ENCODE measurements around the gene CA10. TPM values are rescaled to one million over a fixed set of nuclear protein-coding genes. Genes with fewer than 3 reads are reported as not detected.

The CA10 gene
- total RNA-seq, 1 experiment from 2014 or later, result not detected

DNA sequence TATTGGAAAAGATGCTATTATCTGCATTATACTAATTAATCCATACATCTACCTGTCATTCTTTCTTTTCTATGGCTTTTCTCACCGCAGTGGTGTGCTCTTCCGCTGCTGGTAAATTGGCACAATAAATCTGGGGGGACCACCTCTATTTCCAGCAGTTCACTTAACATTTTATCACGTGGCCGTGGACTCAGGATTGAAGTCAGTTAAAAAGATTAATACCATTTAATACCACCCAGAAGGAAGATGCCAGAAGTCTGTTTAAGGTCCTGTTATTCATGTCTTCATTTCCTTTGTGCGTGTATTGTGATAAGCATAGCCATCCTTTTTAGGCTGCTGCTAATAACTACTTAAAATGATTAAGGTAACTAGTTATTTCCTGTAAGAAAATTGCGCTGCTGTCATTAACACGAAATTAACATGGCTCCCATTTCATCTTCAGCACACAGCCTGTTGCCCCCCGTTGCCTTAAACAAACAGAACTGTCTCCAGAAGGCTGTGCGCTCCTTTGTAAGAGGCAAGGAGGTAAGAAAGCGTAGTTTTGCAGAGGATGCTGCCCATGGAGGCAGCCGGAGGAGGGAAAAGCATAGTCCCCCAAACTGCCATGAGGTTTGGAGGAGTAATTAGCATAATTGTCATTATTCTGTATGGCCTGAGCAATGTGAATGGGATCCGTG, 483.8 kb downstream of the CA10 start:
- no TSS peak for BruUV-seq (replicated peaks)

DNA sequence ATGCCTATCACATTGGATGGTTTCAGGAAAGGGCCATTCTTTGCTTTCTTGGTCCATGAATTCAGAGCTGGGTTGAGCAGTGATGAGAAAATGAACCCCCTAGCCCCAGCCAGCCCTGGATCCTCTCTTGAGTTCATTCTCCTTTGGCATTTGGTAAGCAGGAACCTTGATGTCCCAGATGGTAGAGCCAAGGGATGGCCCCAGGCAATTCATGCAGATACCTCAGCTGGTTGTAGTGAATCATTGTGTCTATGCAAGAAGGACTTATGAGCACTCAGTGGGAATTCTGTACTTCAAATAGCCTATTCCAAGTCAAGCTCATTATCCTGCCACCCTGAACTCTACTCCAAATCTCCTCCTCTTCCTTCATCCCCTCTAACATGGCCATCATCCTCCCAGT, 485.4 kb downstream of the CA10 start:
- TF ChIP-seq, protein P1, sequence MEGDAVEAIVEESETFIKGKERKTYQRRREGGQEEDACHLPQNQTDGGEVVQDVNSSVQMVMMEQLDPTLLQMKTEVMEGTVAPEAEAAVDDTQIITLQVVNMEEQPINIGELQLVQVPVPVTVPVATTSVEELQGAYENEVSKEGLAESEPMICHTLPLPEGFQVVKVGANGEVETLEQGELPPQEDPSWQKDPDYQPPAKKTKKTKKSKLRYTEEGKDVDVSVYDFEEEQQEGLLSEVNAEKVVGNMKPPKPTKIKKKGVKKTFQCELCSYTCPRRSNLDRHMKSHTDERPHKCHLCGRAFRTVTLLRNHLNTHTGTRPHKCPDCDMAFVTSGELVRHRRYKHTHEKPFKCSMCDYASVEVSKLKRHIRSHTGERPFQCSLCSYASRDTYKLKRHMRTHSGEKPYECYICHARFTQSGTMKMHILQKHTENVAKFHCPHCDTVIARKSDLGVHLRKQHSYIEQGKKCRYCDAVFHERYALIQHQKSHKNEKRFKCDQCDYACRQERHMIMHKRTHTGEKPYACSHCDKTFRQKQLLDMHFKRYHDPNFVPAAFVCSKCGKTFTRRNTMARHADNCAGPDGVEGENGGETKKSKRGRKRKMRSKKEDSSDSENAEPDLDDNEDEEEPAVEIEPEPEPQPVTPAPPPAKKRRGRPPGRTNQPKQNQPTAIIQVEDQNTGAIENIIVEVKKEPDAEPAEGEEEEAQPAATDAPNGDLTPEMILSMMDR (conservative IDR thresholded peaks at IDR 0.05; ENCODE audit: low read depth, low read length), result no peak
- TF ChIP-seq EZH2 (IDR thresholded peaks at IDR 0.05; ENCODE audit: borderline replicate concordance, low read depth, low read length, poor library complexity, severe bottlenecking), result no peak
- intact Hi-C loops (cut with micrococcal nuclease; ENCODE audit: unreplicated experiment), result no loop called here
- Histone ChIP-seq H3K36me3 (ENCODE audit: insufficient read depth, low read length, poor library complexity, severe bottlenecking) (no peaks in the 10 kb centered on the region), H3K4me1 (ENCODE audit: insufficient read depth, low read length, poor library complexity, severe bottlenecking) (no peaks in the 10 kb centered on the region), H3K9me3 (ENCODE audit: low read depth, low read length, poor library complexity, severe bottlenecking) (no peaks in the 10 kb centered on the region), H3K4me3 (ENCODE audit: low read depth, low read length, poor library complexity, severe bottlenecking) (no peak overlapping the region), H3K27ac (ENCODE audit: low read depth, low read length, poor library complexity, severe bottlenecking) (no peak overlapping the region), H3K27me3 (replicated peaks; ENCODE audit: insufficient read depth, low read depth, low read length, poor library complexity) (no peaks in the 10 kb centered on the region)
- POLR2A ChIA-PET (ENCODE audit: low non-redundant PET), result no interaction called here
- no TSS peak for BruUV-seq (replicated peaks)
- CTCF ChIA-PET, result no interaction called here
- no peak for DNase-seq (ENCODE audit: low spot score)

More for the DNA sequence above, 483.8 kb downstream of the CA10 start:
- POLR2A ChIA-PET (ENCODE audit: low non-redundant PET), result no interaction called here
- Histone ChIP-seq H3K27ac (ENCODE audit: low read depth, low read length, poor library complexity, severe bottlenecking) (no peak overlapping the region), H3K27me3 (replicated peaks; ENCODE audit: insufficient read depth, low read depth, low read length, poor library complexity) (no peaks in the 10 kb centered on the region), H3K9me3 (ENCODE audit: low read depth, low read length, poor library complexity, severe bottlenecking) (no peaks in the 10 kb centered on the region), H3K4me3 (ENCODE audit: low read depth, low read length, poor library complexity, severe bottlenecking) (no peak overlapping the region), H3K36me3 (ENCODE audit: insufficient read depth, low read length, poor library complexity, severe bottlenecking) (no peaks in the 10 kb centered on the region), H3K4me1 (ENCODE audit: insufficient read depth, low read length, poor library complexity, severe bottlenecking) (no peaks in the 10 kb centered on the region)
- intact Hi-C loops (cut with micrococcal nuclease; ENCODE audit: unreplicated experiment), result no loop called here
- TF ChIP-seq, protein P1 (conservative IDR thresholded peaks at IDR 0.05; ENCODE audit: low read depth, low read length), result no peak
- TF ChIP-seq EZH2 (IDR thresholded peaks at IDR 0.05; ENCODE audit: borderline replicate concordance, low read depth, low read length, poor library complexity, severe bottlenecking), result no peak
- CTCF ChIA-PET, result no interaction called here
- peak; percentile 54 for DNase-seq (ENCODE audit: low spot score)

DNA sequence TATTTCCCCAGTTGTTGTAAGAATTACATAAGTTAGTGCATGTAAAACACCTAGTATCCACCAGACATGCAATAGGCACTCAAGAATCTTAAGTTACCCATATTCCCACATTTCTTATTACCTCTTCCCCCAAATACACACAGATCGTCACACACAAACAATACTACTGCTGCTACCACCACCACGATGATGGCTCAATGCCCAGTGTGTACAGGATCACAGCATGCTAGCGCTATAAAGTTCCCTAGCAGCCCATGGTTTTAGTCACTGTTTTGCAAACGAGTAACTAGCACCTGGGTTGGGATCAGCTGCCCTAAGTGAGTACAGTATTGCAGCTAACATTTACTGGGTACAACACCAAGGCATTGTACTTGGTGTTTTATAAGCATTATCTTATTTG, 486.4 kb downstream of the CA10 start:
- Histone ChIP-seq H3K4me3 (ENCODE audit: low read depth, low read length, poor library complexity, severe bottlenecking) (no peak overlapping the region), H3K27ac (ENCODE audit: low read depth, low read length, poor library complexity, severe bottlenecking) (no peak overlapping the region), H3K9me3 (ENCODE audit: low read depth, low read length, poor library complexity, severe bottlenecking) (no peaks in the 10 kb centered on the region), H3K27me3 (replicated peaks; ENCODE audit: insufficient read depth, low read depth, low read length, poor library complexity) (no peaks in the 10 kb centered on the region), H3K36me3 (ENCODE audit: insufficient read depth, low read length, poor library complexity, severe bottlenecking) (no peaks in the 10 kb centered on the region), H3K4me1 (ENCODE audit: insufficient read depth, low read length, poor library complexity, severe bottlenecking) (no peaks in the 10 kb centered on the region)
- ChIA-PET CTCF (no interaction called here), POLR2A (ENCODE audit: low non-redundant PET) (no interaction called here)
- no peak for TF ChIP-seq EZH2 (IDR thresholded peaks at IDR 0.05; ENCODE audit: borderline replicate concordance, low read depth, low read length, poor library complexity, severe bottlenecking)
- TF ChIP-seq, protein P1 (conservative IDR thresholded peaks at IDR 0.05; ENCODE audit: low read depth, low read length), result no peak
- intact Hi-C loops (cut with micrococcal nuclease; ENCODE audit: unreplicated experiment), result no loop called here
- DNase-seq (ENCODE audit: low spot score), result no peak
- no TSS peak for BruUV-seq (replicated peaks)

Data from A673 (cell line).